NCI-H1105 treated with DMSO at 0.1 percent for 48 hours (cell line): ENCODE measurements around the gene TOMT.
"Not testable (repeated sequence)": the region's sequence is repeated elsewhere in the genome, so short reads cannot be mapped to it uniquely, and the experiment has no call there.

Experiments used
- DNase-seq: peaks from one replicate; lab custom pipeline; 2025; lab: John Stamatoyannopoulos, UW

TOMT gene

DNA sequence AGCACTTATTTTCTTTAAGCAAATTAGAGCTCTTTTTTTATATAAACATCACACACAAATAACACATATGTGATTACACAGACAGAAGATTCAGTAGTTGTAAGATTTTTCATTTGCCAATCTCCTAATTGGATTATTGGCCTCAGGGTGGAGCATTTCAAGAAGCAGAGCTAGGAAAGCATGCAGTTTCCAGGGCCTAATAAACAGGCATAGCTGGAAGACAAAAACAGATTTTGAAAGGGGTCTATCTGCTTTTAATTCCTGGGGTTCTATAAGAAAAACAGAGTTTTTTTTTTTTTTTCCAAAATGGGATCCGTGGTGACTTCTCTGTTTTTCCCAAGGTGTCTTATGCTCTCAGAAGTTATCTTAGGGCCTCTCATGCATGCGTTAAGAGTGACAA is 22.2 kb downstream of the TOMT start:
- DNase-seq: no peak

DNA sequence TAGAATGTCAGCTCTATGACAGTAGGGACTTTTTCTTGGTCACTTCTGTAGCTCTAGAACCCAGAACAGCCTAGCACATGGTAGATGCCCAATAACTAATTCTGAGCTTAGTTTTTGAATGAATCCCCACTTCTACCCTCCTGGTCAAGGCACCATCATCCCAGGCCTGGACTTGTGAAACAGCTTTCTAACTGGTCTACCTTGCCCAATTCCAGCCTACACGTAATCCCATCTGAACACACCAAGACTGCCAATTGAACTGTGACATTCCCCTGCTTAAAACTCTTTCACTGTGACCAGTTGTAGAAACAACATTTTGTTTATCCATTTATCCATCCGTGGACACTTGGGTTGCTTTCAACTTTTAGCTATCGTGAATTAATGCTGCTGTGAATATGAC is 23.7 kb downstream of the TOMT start:
- no peak for DNase-seq

DNA sequence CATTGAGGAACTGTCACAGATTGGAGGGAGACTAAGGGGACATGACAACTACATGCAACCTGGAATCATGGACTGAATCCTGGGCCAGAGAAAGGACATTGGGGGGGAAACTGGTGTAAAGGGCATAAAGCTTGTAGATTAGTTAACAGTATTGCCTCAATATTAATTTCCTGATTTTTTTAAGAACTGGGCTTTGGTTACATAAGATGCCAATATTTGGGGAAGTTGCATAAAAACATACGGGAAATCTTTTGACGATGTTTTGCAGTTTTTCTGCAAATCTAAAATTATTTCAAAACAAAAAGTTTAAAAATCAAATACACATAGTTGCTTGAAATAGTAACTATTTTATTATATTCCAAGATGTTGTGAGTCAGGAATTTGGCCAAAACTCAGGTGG is 26.9 kb downstream of the TOMT start:
- DNase-seq: no peak

DNA sequence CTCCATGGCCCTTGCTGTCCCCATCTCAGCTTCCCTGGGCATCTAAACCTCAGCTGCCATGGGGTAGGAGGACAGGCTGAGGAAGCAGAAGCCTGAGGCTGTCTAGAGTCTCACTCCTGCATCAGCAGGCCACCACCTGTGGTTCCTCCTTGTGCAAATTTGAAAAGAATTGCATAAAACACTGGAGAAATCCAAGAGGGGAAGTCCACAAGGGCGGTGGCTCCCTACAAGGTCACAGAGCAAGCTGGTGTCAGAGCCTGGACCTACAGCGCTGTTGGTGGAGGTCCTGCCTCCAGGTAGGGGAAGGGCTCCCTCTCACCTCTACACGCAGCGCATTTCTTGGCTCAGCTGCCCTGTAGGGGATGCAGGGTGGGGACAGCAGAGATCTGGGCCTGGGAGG is 29.7 kb downstream of the TOMT start, which contains the start of gene FOLR3:
Gene FOLR3 (plus strand): TSS at position 253 of the 400 bp plus-strand sequence. CDS start 228 bp downstream, outside the sequence.
- not testable (repeated sequence) for DNase-seq

DNA sequence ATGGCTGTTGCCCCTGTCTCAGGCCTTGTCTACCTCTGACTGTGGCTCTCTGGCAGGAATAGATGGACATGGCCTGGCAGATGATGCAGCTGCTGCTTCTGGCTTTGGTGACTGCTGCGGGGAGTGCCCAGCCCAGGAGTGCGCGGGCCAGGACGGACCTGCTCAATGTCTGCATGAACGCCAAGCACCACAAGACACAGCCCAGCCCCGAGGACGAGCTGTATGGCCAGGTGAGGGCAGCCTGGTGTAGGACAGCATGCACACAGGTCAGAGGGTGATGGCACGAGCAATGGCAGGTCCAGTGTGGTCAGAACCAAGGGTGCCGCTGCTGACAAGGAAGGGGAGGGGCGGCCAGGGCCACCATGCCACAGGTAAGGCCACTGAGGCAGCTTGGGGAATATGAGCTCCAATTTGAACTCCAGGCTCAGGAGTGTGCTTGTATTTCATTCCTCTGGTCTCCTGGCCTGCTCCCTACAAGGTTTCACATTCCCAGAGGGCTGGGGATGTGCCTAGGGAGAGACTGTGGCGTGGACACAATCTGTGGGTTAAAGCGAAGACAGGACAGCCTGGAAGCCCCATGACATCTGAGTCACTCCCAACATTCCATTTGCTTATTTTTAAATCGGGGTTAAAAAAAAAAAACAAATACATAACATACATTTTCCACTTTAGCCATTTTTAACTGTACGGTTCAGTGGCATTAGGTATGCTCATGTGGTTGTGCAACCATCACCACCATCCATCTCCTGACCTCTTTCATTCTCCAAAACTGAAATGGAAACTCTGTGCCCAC is 30.4 kb downstream of the TOMT start:
- DNase-seq: no peak

DNA sequence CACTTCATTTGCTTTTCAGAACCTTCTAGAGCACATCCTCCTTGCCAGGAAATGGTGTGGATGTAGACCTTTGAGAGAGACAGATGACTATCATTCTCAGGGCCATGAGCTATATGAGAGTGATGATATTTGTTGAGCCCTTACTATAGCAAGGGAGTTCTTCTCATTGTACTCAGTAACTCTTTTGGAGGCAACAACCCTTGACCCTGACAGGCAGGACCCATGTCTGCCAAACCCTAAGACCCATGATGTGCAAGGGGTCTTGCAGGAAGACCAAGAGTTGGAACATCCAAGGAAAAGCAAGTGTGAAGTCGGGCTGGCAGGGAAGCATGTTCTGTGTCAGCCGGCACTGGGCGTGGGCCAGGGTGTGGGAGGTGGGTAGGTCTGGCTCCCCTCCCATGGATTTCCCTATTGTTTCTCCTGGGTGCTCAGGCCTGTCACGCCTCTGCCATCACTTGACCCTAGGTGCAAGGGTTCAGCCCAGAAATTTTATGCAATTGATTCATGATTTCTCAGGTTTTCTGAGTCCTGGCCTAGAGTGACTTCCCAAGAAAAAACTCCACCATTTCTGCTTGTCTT is 31.0 kb downstream of the TOMT start:
- no peak for DNase-seq

DNA sequence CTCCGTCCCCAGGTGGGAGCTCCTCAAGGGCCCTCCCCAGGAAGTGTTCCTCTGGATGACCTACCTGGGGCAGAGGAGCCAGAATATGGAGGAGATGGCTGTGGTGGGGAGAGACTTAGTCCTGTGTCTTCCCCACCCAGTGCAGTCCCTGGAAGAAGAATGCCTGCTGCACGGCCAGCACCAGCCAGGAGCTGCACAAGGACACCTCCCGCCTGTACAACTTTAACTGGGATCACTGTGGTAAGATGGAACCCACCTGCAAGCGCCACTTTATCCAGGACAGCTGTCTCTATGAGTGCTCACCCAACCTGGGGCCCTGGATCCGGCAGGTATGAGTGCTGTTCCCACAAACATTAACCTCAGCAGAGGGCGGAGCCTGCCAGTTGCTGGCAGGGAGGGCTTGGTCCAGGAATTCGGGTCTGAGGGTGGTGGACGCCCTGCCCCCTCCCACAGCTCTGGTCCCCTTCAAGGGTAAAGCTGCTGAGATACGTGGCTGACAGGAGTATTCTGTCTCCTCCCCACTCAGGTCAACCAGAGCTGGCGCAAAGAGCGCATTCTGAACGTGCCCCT is 33.2 kb downstream of the TOMT start:
- no peak for DNase-seq

DNA sequence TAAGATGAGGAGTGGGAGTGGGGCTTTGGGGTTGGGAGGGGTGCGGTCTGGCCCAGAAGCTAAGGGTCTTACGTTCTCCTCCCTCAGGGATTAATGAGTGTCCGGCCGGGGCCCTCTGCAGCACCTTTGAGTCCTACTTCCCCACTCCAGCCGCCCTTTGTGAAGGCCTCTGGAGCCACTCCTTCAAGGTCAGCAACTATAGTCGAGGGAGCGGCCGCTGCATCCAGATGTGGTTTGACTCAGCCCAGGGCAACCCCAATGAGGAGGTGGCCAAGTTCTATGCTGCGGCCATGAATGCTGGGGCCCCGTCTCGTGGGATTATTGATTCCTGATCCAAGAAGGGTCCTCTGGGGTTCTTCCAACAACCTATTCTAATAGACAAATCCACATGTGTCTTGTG is 33.8 kb downstream of the TOMT start:
- DNase-seq: no peak

DNA sequence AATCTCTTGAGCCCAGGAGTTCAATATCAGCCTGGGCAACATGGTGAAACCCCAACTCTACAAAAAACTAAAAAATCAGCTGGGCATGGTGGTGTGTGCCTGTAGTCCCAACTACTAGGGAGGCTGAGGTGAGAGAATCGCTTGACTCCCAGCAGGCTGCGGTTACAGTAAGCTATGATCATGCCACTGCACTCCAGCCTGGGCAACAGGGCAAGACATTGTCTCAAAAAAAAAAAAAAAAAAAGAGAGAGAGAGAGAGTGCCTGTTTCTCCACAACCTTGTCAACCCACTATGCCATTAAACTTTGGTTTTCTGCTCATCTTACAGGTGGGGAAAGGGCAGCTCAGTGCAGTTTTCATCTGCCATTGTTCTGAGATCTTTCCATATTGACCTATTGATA is 34.9 kb downstream of the TOMT start:
- no peak for DNase-seq

DNA sequence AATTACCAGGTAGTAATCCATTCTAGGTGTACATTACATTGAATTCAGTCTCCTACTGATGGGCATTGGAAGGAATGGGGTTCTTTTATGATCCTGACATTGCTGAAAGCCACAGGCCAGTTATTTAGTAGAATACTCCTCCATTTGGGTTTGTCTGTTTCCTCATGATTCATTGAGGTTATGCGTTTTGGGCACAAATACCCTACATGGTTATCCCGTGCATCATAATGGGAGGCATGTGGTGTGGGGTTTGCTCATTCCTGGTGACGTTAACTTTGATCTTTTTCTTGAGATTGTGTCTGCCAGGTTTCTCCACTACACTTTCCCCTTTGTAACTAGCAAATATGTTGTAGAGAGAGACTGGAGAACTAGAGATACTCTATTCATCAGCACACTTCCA is 35.3 kb downstream of the TOMT start:
- DNase-seq: no peak

DNA sequence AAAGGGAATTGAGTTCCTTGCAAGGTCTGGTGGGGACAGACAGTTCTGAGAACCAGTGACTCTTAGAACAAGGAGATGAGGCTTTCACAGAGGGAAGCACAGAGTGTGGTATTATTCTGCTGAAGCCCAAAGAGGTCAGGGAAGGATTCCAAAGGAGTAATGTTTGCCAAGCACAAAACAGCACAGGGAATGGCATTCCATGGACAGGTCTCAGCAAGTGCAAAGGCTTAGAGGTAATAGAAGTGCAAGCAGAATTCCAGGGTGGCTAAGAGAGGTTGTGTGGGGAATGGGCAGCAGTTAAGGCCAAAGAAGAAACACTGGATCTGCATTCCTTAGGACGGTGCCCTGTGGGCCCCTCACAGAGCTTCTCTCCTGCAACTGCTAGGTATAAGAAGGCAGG is 36.4 kb downstream of the TOMT start:
- not testable (repeated sequence) for DNase-seq

DNA sequence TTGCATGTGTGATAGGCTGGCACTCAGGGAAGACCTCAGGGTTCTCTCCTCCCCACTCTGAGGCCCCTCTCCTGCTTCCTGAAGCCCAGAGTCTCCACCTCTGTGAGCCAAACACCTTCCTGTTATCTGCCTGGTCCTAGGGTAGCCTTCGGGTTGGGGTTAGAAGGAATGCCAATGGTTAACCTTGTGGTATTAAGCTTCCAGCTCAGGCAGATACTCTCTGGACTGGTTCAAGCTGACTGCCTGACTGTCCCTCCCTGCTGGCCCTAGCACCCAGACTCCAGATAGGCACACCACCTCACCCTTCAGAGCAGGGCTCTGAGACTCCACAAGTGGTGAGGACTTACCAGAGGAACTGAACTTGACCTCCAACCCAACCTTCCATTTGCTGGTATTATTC is 36.8 kb downstream of the TOMT start:
- not testable (repeated sequence) for DNase-seq

DNA sequence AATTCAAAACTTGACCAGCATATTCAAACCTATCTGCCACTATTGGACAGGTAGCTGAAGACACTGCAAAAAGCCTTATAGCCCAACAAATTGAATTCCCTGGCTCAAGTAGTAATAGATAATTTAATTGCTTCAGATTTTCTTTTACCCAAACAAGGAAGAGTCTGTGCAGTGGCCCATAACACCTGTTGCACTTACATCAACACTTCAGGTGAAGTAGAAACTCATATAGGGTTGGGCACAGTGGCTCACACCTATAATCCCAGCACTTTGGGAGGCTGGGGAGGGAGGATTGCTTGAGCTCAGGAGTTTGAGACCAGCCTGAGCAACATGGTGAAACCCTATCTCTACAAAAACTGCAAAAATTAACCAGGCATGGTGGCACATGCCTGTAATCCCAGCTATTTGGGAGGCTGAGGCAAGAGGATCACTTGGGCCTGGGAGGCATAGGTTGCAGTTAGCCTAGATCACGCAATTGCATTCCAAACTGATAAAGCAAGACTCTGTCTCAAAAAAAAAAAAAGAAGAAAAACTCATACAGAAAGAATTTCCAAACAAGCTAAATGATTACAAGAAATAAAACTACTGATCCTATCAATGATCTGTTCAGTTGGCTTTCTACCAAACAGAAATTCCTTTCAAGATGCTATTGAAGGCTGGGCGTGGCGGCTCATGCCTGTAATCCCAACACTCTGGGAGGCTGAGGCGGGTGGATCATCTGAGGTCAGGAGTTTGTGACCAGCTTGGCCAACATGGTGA is 39.3 kb downstream of the TOMT start:
- no peak for DNase-seq

DNA sequence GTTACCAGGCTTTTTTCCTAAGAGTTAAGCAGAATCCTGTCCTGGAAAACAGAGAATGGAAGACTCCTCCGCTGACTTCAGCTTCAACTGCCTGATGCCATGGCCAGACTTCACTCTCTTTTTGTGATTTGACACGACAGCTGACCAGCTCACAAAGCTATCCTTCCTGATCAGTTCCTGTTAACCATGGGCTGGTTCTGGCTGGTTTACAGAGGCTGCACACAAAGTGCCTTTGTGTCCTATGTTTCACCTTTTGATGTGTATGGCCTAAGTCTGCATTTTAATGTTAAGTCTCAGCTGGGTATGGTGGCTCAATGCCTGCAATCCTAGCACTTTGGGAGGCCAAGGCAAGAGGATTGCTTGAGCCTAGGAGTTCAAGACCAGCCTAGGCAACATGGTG is 40.9 kb downstream of the TOMT start:
- no peak for DNase-seq

DNA sequence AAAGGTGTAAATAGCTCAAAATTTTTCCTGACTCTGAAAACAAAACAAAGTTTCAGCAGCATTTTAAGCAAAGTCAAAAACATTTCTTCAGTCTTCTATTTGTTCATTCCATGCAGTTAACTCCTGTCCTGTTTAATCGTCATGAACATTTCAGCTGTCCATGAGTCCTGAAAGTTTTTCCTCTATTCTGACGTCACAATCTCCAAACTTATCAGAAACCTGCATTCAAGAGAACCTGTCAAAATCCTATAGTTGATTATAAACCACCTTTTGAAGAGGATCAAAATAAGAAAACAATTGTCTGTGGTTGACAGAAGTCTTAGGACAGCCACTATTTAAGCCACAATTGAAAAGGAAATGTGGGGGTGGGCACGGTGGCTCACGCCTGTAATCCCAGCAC is 45.2 kb downstream of the TOMT start:
- no peak for DNase-seq

DNA sequence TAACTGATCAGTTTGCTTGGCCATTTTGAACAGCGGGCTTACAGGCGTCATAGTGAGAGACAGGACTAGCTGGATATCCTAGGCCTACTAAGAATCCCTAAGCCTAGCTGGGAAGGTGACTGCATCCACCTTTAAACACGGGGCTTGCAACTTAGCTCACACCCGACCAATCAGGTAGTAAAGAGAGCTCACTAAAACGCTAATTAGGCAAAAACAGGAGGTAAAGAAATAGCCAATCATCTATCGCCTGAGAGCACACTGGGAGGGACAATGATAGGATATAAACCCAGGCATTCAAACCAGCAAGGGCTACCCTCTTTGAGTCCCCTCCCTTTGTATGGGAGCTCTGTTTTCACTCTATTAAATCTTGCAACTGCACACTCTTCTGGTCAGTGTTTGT is 48.1 kb downstream of the TOMT start:
- DNase-seq: not testable (repeated sequence)

DNA sequence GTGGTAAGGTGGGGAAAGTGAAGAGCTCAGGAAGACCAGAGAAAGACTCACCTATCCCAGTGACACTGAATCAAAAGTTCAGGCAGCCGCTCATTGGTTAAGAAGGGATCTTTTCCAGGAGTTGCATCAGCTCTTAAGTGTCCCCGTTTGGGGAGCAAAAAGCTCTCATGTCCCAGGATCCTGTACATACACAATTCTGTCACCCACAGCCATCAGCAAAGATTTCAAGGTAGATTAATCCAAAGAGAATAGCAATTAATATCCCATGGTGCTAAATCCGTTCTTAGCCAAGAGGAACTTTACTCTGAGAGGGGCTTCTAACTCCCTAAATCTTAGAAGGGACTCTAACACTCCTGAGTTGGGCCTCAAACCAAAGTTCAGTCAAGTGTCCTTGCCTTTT is 49.1 kb downstream of the TOMT start:
- DNase-seq: no peak

DNA sequence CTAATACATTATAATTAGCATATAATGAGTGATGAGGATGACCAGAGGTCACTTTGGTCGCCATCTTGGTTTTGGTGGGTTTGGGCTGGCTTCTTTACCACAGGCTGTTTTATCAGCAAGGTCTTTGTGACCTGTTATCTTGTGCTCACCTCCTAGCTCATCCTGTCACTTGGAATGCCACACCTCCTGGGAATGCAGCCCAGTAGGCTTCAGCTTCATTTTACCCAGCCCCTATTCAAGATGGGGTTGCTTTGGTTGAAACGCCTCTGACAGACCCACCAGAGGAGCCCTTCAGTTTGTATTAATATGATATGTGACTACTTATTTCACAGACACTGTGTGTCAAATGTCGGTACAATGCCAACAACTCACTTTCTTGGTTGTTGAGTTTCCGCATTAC is 50.0 kb downstream of the TOMT start:
- no peak for DNase-seq

DNA sequence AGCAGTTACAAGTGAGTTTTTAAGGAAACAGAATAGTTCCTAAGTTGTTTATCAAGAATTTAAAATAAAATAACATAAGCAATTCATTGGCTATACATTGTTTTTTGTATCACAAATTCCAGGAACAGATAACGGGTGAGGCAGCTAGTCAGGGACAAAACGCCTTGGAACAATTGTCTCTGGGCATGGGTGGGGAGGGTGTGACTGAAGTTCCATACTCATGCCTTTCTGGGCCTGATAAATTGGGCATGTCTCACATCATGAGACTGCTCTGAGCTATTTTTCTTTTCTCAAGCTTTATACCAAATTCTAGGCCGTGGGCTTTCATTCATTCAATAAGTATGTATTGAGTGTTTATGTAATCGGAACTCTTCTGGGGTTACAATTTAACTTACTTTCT is 51.4 kb downstream of the TOMT start:
- DNase-seq: no peak
